Neural cell (in vitro differentiated cells): ENCODE data around the gene TTK. TPM values are rescaled to one million over a fixed set of nuclear protein-coding genes. Genes with fewer than 3 reads are reported as not detected.

Experiments used
- polyA plus RNA-seq: library from polyadenylated mRNA; depleted of rRNA; stranded (reverse); fragments of >200 nt; gene quantifications from 2 replicates; pipeline ENCODE4 v1.2.3, GENCODE V29; 2014

The TTK gene
- polyA plus RNA-seq, 1 donor from 2014 or later = 1.5 TPM

Other genes with a start within 250 kb of the TTK start
- gene ELOVL4, start 57.1 kb upstream of the TTK start, polyA plus RNA-seq = 43.1 and 47.9 TPM in 2 replicates
- gene BCKDHB, start 102.0 kb downstream of the TTK start, polyA plus RNA-seq = 16.1 and 16.4 TPM in 2 replicates